Measurements from ENCODE around the gene RTTN.

The RTTN gene

DNA sequence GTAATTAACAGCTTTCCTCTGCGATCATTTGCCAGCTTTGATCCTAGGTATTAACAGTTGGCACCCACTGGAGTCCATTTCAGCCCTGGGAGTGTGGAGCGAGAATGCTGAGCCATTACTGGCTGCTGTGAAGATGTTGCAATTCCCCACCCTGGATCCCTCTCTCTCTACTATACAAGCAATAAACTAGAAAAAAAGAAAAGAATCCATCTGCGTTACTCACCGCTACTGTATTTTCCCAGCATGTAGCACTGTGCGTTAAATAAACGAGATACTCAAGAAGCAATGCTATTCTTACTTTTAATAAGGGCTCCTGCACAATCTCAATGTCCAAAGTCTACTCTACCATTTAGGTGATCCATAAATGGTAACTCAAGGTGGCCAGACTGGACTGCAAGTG is 8.5 kb downstream of the RTTN start:
- no peak for DNase-seq

- no peak for DNase-seq
Observed at GRCh38 chr18:70195852-70196434, 9.5 kb downstream of the RTTN start.

DNA sequence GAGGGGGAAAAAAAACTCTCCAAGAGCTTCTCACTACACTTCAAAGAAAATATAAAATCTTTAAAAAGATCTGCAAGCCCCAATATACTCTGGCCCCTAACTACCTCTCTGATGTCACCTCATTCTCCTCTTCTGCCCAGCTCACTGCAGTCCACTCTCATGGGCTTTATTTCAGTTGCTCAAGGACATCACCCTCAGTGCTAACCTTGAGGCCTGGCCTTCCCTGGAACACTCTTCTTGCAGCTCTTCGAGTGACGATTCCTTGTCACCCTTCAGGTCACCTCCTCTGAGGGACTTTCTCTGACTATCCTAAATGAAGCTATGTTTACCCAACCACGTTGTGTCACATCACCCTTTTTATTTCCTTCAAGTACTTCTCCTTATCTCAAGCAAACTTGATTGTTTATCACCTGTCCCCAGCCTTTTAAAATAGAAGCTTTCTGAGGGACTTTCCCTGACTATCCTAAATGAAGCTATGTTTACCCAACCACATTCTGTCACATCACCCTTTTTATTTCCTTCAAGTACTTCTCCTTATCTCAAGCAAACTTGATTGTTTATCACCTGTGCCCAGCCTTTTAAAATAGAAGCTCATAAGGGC is 10.4 kb downstream of the RTTN start:
- DNase-seq, result no peak

DNA sequence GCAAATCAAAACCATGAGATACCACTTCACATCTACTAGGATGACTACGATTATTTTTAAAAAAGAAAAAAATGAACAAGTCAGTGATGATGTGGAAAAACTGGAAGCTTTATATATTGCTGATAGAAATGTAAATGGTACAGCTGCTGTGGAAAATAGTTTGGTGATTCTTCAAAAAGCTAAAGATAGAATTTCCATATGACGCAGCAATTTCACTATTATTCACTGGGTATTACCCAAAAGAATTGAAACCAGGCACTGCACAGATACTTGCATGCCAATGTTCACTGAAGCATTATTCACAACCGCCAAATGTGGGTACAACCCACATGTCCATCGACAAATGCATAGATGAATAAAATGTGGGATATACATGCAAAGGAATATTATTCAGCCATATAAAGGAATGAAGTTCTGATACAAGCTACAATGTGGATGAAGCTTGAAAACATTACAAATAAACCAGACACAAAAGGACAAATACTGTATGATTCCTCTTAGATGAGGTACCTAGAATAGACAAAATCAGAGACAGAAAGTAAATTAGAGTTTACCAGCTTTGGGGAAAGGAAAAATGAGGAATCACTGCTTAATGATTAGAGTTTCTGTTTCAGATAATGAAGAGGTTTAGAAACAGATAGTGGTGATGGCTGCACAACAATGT is 11.1 kb downstream of the RTTN start:
- DNase-seq, result no peak

GRCh38 chr18:70190529-70190928 is 15.0 kb downstream of the RTTN start:
- peak; percentile 2 for DNase-seq

GRCh38 chr18:70188113-70188512 is 17.4 kb downstream of the RTTN start:
- no peak for DNase-seq

GRCh38 chr18:70183441-70183840 is 22.0 kb downstream of the RTTN start:
- DNase-seq, result no peak

DNA sequence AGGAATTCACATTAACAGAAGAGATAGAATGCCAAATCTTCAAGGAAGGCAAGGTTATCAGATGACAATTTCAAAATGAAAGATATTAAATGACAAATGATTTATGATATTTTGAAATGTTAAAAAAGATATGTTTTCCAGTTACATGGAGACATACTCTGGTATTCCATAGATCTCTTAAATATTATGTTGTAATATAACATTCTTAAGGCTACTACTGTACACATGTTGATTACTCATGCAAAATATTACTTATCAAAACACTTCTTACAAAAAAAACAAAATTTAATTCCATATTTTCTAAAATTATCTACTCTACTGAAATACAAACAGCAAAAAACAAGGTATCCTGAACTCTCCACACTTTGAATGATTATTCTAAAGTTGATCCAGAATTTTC is 22.9 kb downstream of the RTTN start:
- DNase-seq, result peak; percentile 18

DNA sequence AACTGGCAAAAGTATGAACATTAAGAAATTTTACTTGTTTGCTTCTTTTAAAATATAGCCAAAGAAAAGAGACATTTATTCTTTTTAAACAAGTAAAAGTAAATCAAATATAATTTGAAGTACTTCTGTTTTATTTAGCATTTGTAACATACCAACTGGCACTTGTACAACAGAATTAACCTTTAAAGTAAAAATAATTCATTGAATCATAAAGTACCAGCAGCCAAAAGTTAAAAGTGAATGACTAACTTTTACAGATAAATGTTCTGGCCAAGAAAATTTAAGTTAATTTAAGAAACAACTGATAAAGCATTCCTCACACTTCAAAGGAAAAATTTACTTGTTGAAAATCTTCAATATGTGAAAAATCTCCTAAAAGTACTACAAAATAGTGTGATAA is 23.8 kb downstream of the RTTN start:
- no peak for DNase-seq

DNA sequence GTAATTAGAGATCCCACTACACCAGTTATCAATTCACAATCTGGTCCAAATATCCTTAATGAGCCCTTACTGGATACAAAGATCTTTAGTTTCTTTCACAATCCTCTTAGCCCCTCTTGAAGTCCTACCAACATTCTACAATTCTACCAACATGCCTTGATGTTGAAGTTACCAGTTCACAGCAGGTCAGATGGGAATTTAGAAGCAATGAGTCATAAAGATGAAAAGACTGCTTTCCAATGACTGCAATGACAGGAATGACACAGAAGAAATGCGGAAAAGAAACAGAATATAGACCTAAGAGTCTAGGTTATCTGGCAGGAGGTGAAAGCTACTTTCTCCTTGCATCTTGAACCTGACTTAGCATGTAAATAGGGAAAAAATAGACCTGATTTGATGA is 24.5 kb downstream of the RTTN start:
- peak; percentile 49 for DNase-seq

DNA sequence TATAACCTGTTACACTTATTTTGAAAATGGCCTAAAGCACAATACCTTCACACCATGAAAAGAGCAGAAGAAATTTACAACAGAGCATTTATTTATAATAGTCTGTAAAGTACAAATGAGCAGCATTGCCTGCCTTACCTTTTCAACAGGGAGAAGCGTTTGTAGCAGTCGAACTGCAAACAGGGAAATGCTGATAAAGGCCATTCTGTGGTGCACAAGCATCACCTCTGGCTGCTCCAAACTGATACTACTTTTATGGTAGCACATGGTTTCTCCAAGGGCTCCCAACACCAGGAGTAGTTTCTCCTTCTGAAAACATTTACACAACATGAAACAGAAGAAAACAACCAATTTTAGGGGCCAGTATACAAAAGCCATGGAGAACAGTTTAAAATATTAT is 28.9 kb downstream of the RTTN start:
- DNase-seq, result no peak

GRCh38 chr18:70175216-70175615 is 30.3 kb downstream of the RTTN start:
- no peak for DNase-seq

DNA sequence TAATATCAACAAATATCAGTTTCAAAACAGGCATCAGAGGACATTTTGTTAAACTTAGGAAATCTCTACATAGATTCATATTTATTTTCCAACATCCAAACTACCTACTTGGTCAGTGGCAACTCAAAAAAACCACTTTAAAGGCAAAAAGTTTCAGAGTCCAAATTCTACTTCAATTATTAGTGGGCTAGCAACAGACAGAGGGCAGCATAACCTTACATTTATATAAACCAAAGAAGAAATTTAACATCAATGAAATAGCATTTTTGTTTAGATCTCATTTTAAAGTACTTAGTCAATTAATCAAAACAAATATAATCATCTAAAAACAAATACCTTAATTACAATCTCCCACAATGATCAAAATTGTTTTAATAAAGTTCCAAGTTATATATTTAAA is 33.3 kb downstream of the RTTN start:
- no peak for DNase-seq

- no peak for DNase-seq
Observed at GRCh38 chr18:70169747-70170146, 35.7 kb downstream of the RTTN start.

- DNase-seq, result no peak
Observed at GRCh38 chr18:70166668-70167067, 38.8 kb downstream of the RTTN start.

- no peak for DNase-seq
Observed at GRCh38 chr18:70165936-70166335, 39.6 kb downstream of the RTTN start.

- DNase-seq, result no peak
Observed at GRCh38 chr18:70160073-70160678, 45.3 kb downstream of the RTTN start.

GRCh38 chr18:70158992-70159717 is 46.3 kb downstream of the RTTN start:
- no peak for DNase-seq

GRCh38 chr18:70156886-70157285 is 48.6 kb downstream of the RTTN start:
- no peak for DNase-seq

DNA sequence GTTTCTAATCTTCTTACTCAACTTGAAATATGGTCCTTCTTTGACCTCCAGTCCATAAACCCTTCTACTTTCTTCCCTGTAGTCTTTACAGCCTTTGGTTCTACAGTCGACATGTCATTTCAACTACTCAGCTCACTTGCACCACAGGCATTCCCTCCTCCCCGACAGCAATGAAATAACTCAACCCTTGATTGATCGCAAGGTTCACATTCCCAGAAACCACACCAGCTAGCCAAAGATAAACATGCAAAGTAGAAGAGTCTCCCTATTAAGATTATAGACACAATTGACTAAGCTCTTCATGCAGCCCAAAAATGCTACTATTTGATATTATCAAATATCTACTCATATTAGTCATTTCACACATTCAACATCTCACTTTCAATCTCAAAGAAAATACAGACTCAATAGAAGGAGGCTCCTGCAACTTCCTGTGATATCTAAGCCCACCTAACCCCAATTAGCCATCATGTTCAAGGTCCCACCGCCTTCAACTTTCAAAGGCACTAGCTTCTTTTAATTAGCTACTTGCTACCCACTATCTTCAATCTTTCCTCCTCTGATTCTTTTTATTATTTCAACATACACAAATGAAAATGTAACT is 50.8 kb downstream of the RTTN start:
- DNase-seq, result peak; percentile 72

- DNase-seq, result no peak
Observed at GRCh38 chr18:70151614-70152013, 53.9 kb downstream of the RTTN start.

DNA sequence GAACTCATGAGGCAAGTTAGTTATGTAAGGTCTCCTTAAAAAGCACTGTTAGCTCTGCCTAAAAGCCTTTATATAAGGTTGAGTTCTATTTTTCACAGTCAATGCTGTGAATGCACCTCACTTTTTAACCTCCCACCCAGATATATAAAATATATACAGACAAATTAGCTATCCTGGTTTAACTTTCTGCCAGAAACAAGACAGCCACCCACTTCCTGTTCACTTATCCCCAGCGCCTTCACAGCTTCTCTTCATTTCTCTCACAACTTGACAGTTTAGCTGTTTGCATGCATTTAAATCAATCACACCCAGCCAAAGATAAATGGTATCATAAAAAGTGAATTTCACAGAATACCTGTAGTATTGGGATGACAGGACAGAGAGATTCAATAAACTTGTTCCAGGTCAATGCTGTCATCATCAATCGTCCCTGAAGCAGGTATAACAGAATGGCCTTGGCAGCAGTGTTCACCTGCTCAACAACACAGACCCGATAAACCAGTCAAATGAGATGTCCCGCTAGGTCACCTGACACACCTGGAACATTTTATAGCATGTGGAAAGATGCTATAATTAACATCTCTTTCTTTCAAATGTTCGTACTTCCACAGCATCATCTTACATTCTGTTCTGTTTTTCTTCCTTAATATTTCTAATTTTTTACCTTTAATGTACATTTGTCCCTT is 55.7 kb downstream of the RTTN start:
- DNase-seq, result no peak

DNA sequence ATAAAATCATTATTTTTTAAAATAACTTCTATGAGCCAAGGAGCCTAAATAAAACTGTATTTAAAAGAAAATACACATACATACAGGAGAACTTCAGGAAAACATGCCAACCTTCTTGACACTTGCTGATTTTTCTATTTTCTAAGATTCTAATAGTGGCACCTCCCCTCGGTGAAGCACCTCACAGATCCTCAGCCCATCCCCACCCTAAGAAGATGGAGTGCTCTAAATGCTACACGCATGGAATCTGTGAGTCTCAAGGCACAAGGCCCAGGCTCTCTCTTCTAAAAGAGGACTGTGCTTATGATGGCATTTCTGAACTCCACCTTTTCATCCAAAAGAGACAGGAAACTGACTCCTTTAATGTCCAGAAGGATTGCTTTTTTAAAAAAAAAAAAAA is 56.3 kb downstream of the RTTN start:
- DNase-seq, result no peak
